HCT116 (cell line): ENCODE results near the gene PLSCR1. TPM values are rescaled to one million over a fixed set of nuclear protein-coding genes. Genes with fewer than 3 reads are reported as not detected.

ENCODE experiments used
- ATAC-seq: fragments of 200-7000 bp; cut with Tn5 transposase; 2 replicates; pipeline ENCODE4 v1.9.1; 2020; ENCODE audit warnings: mild to moderate bottlenecking, moderate library complexity
- BruUV-seq: library from RNA; stranded (reverse); fragments of 400-500 nt; replicated peaks from 2 replicates; lab custom pipeline; 2021; lab: Mats Ljungman, UMichigan
- CTCF ChIA-PET: fragments of 300-600 bp; sonication (Branson Sonifier 250); formaldehyde crosslinking; loops from one replicate; lab custom pipeline; 2021; ENCODE audit warnings: antibody characterized with exemption; lab: Charles Lee
- POLR2A ChIA-PET: fragments of 300-600, 350-600 bp; sonication (Branson Sonifier 250); formaldehyde crosslinking; loops from one replicate; lab custom pipeline; 2021; ENCODE audit warnings: antibody characterized with exemption; lab: Charles Lee
- RAD21 ChIA-PET, 2 experiments: fragments of 300-600 bp; sonication (Branson Sonifier 250); formaldehyde crosslinking; loops; one replicate each; lab custom pipeline; 2023; ENCODE audit warnings: low total read pairs in 2 of 2; ENCODE audit not compliant: uncharacterized antibody in 2 of 2, unreplicated experiment in 2 of 2, low non-redundant PET in 1 of 2; lab: Charles Lee
- DNase-seq: peaks from one replicate; pipeline ENCODE4 v3.0.0-alpha.2; 2010; ENCODE audit warnings: low read depth, low spot score
- H2AFZ ChIP-seq: fragments of 200-600 bp; shearing (Covaris generic), sonication (generic); 2 replicates; pipeline ENCODE4 v1.6.1; 2017; ENCODE audit warnings: low read depth, mixed run types, mixed read lengths, antibody characterized with exemption, low read length; ENCODE audit not compliant: poor library complexity, severe bottlenecking
- H3K27ac ChIP-seq: 2 replicates; pipeline ENCODE4 v1.5.1; 2012; ENCODE audit warnings: low read depth, low read length
- H3K27me3 ChIP-seq: fragments of 200-600 bp; sonication (generic); 2 replicates; pipeline ENCODE4 v1.6.1; 2016; ENCODE audit warnings: mixed run types, low read length, mixed read lengths; ENCODE audit not compliant: insufficient read depth
- H3K36me3 ChIP-seq, 2 experiments: fragments of 200-500 bp in 1 of 2; fragments of 200-600 bp in 1 of 2; sonication (Bioruptor generic) in 1 of 2; sonication (generic) in 1 of 2; 2 replicates each; pipeline versions ENCODE4 v1.5.1 to v1.6.1; 2014 to 2016; ENCODE audit warnings: low read length in 2 of 2, inconsistent platforms in 1 of 2, mixed read lengths in 1 of 2, mixed run types in 1 of 2; ENCODE audit not compliant: insufficient read depth in 2 of 2, control insufficient read depth in 1 of 2
- H3K4me1 ChIP-seq, 2 experiments: fragments of 200-600 bp in 1 of 2; sonication (generic) in 1 of 2; 2 replicates each; pipeline versions ENCODE4 v1.5.1 to v1.6.1; 2012 to 2017; ENCODE audit warnings: low read length in 2 of 2, inconsistent platforms in 1 of 2, mild to moderate bottlenecking in 1 of 2, mixed read lengths in 1 of 2, mixed run types in 1 of 2, moderate library complexity in 1 of 2; ENCODE audit not compliant: insufficient read depth in 2 of 2, control insufficient read depth in 1 of 2
- H3K4me2 ChIP-seq: fragments of 200-600 bp; sonication (generic); 2 replicates; pipeline ENCODE4 v1.6.1; 2017; ENCODE audit warnings: mixed run types, low read length, mixed read lengths
- H3K4me3 ChIP-seq, 2 experiments: fragments of 200-600 bp in 1 of 2; sonication (generic) in 1 of 2; replicated peaks in 1 of 2; 2 replicates each; pipeline ENCODE4 v1.5.1; 2011 to 2016; ENCODE audit warnings: low read length in 2 of 2, control low read depth in 1 of 2, low read depth in 1 of 2, mild to moderate bottlenecking in 1 of 2, mixed read lengths in 1 of 2, mixed run types in 1 of 2
- H3K79me2 ChIP-seq: fragments of 200-600 bp; sonication (generic); 2 replicates; pipeline ENCODE4 v1.6.1; 2017; ENCODE audit warnings: mild to moderate bottlenecking, mixed run types, low read length, moderate library complexity, mixed read lengths; ENCODE audit not compliant: insufficient read depth
- H3K9ac ChIP-seq: fragments of 200-600 bp; sonication (generic); 2 replicates; pipeline ENCODE4 v1.6.1; 2016; ENCODE audit warnings: low read length, mixed read lengths
- H3K9me2 ChIP-seq: fragments of 200-600 bp; sonication (generic), shearing (Covaris generic); 2 replicates; pipeline ENCODE4 v1.6.1; 2017; ENCODE audit warnings: mixed run types, mild to moderate bottlenecking, moderate library complexity; ENCODE audit not compliant: insufficient read depth
- H3K9me3 ChIP-seq, 2 experiments: fragments of 200-500 bp in 1 of 2; fragments of 200-600 bp in 1 of 2; sonication (Bioruptor generic) in 1 of 2; sonication (generic) in 1 of 2; 2 replicates each; pipeline ENCODE4 v1.6.1; 2014 to 2017; ENCODE audit warnings: low read length in 2 of 2, mixed read lengths in 2 of 2, inconsistent platforms in 1 of 2, low read depth in 1 of 2, mild to moderate bottlenecking in 1 of 2, mixed run types in 1 of 2, moderate library complexity in 1 of 2; ENCODE audit not compliant: control insufficient read depth in 1 of 2, insufficient read depth in 1 of 2
- H4K20me1 ChIP-seq: fragments of 200-600 bp; sonication (generic), shearing (Covaris generic); 2 replicates; pipeline ENCODE4 v1.6.1; 2017; ENCODE audit warnings: mixed run types, mild to moderate bottlenecking, moderate library complexity; ENCODE audit not compliant: insufficient read depth
- CBX3 ChIP-seq: IDR thresholded peaks from 2 replicates; pipeline ENCODE4 v1.6.1; 2012; ENCODE audit warnings: low read depth
- CEBPB ChIP-seq: IDR thresholded peaks from 2 replicates; pipeline ENCODE4 v1.6.1; 2012; ENCODE audit warnings: low read depth
- ELF1 ChIP-seq: IDR thresholded peaks from 2 replicates; pipeline ENCODE4 v1.6.1; 2012; ENCODE audit warnings: low read depth, borderline replicate concordance
- EZH2 ChIP-seq: fragments of 200-600 bp; sonication (generic); IDR thresholded peaks from 2 replicates; pipeline ENCODE4 v1.6.1; 2017; ENCODE audit warnings: antibody characterized with exemption, mixed run types
- FOSL1 ChIP-seq: IDR thresholded peaks from 2 replicates; pipeline ENCODE4 v1.6.1; 2012; ENCODE audit warnings: low read depth
- POLR2A ChIP-seq: IDR thresholded peaks from 2 replicates; pipeline ENCODE4 v1.7.0; 2011; ENCODE audit warnings: borderline replicate concordance; ENCODE audit not compliant: insufficient read depth, insufficient read length; ENCODE audit errors: extremely low read depth
- RAD21 ChIP-seq: IDR thresholded peaks from 2 replicates; pipeline ENCODE4 v1.6.1; 2012; ENCODE audit warnings: low read depth, mild to moderate bottlenecking
- SRF ChIP-seq: IDR thresholded peaks from 2 replicates; pipeline ENCODE4 v1.6.1; 2012; ENCODE audit warnings: low read depth
- ZFX ChIP-seq: fragments of 450-650 bp; IDR thresholded peaks from 2 replicates; pipeline ENCODE4 v1.6.1; 2017
- intact Hi-C: fragments of 100-400 bp; cut with micrococcal nuclease; formaldehyde crosslinking; loops from 2 replicates; pipeline ENCODE4 v1.10.0; 2022
- total RNA-seq: library from RNA; stranded (reverse); gene quantifications from one replicate; pipeline ENCODE4 v1.2.1, GENCODE V29; 2021; ENCODE audit not compliant: unreplicated experiment
- TF ChIP-seq, protein P1 (sequence below): IDR thresholded peaks from 2 replicates; pipeline ENCODE4 v1.6.1; 2012
- TF ChIP-seq, protein P2 (sequence below): IDR thresholded peaks from 2 replicates; pipeline ENCODE4 v1.6.1; 2011; ENCODE audit warnings: mild to moderate bottlenecking, low read length, moderate library complexity; ENCODE audit not compliant: insufficient replicate concordance; ENCODE audit errors: extremely low read depth
- TF ChIP-seq, protein P3 (sequence below), 3 experiments: fragments of 200-600 bp in 1 of 3; sonication (generic) in 1 of 3; IDR thresholded peaks in 2 of 3; conservative IDR thresholded peaks in 1 of 3; 2 replicates each; pipeline ENCODE4 v1.5.1; 2012 to 2017; ENCODE audit warnings: low read depth in 2 of 3, low read length in 2 of 3, antibody characterized with exemption in 1 of 3, borderline replicate concordance in 1 of 3, control low read depth in 1 of 3, mild to moderate bottlenecking in 1 of 3, mixed read lengths in 1 of 3, mixed run types in 1 of 3, moderate library complexity in 1 of 3; ENCODE audit not compliant: insufficient read depth in 1 of 3

The PLSCR1 gene
- total RNA-seq, 1 experiment from 2014 or later: 44.2 TPM

DNA sequence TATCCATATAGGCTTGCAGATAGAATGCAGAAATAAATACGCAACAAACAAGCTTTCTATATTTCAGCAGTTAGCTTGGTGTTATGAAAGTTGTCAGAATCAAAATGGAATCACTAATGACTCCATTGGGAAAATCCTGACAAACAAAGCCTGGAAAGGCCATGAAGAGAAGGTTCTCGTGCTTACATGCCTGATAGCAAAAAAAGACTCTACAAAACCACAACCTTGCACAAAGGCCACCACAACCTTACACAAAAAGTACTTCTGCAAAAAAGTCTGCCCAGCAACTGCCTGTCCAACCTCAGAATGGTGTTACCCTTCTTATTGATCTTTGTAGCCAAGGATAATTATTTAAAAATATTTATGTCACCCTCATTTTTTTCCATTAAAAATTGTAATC lies 14.4 kb upstream of the PLSCR1 start:
- Histone ChIP-seq H3K4me2 (no peak overlapping the region), H4K20me1 (no peaks in the 10 kb centered on the region), H3K4me3 (no peak overlapping the region), H3K9me3 (no peaks in the 10 kb centered on the region), H2AFZ (no peak overlapping the region), H3K27ac (no peak overlapping the region), H3K79me2 (no peaks in the 10 kb centered on the region), H3K4me1 (no peaks in the 10 kb centered on the region), H3K9ac (no peak overlapping the region), H3K36me3 (no peaks in the 10 kb centered on the region), H3K27me3 (no peaks in the 10 kb centered on the region), H3K9me2 (no peaks in the 10 kb centered on the region)
- ATAC-seq: no peak
- CTCF ChIA-PET: no interaction called here
- intact Hi-C loops: no loop called here
- POLR2A ChIA-PET: no interaction called here
- TF ChIP-seq EZH2: no peak
- TF ChIP-seq, protein P1, sequence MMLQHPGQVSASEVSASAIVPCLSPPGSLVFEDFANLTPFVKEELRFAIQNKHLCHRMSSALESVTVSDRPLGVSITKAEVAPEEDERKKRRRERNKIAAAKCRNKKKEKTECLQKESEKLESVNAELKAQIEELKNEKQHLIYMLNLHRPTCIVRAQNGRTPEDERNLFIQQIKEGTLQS: no peak
- TF ChIP-seq FOSL1: no peak
- TF ChIP-seq, protein P2, sequence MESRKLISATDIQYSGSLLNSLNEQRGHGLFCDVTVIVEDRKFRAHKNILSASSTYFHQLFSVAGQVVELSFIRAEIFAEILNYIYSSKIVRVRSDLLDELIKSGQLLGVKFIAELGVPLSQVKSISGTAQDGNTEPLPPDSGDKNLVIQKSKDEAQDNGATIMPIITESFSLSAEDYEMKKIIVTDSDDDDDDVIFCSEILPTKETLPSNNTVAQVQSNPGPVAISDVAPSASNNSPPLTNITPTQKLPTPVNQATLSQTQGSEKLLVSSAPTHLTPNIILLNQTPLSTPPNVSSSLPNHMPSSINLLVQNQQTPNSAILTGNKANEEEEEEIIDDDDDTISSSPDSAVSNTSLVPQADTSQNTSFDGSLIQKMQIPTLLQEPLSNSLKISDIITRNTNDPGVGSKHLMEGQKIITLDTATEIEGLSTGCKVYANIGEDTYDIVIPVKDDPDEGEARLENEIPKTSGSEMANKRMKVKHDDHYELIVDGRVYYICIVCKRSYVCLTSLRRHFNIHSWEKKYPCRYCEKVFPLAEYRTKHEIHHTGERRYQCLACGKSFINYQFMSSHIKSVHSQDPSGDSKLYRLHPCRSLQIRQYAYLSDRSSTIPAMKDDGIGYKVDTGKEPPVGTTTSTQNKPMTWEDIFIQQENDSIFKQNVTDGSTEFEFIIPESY: no peak
- no peak for TF ChIP-seq CEBPB
- TF ChIP-seq CBX3: no peak
- TF ChIP-seq RAD21: no peak
- no peak for TF ChIP-seq ELF1
- no peak for TF ChIP-seq POLR2A
- TF ChIP-seq ZFX: no peak
- no peak for TF ChIP-seq SRF
- TF ChIP-seq, protein P3, sequence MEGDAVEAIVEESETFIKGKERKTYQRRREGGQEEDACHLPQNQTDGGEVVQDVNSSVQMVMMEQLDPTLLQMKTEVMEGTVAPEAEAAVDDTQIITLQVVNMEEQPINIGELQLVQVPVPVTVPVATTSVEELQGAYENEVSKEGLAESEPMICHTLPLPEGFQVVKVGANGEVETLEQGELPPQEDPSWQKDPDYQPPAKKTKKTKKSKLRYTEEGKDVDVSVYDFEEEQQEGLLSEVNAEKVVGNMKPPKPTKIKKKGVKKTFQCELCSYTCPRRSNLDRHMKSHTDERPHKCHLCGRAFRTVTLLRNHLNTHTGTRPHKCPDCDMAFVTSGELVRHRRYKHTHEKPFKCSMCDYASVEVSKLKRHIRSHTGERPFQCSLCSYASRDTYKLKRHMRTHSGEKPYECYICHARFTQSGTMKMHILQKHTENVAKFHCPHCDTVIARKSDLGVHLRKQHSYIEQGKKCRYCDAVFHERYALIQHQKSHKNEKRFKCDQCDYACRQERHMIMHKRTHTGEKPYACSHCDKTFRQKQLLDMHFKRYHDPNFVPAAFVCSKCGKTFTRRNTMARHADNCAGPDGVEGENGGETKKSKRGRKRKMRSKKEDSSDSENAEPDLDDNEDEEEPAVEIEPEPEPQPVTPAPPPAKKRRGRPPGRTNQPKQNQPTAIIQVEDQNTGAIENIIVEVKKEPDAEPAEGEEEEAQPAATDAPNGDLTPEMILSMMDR (IDR thresholded peaks at IDR 0.05 in 2 of 3, conservative IDR thresholded peaks at IDR 0.05 in 1 of 3; ENCODE audit: borderline replicate concordance in 1 of 3, insufficient read depth in 1 of 3, low read depth in 2 of 3, low read length in 2 of 3): no peak
- RAD21 ChIA-PET: no interaction called here
- BruUV-seq: no TSS peak
- DNase-seq: no peak
